SK-N-SH (cell line): ENCODE results near the gene C16orf95.

Experiments
- CTCF ChIP-seq: fragments of 200-600 bp; sonication (generic); IDR thresholded peaks from 2 replicates; pipeline ENCODE4 v1.6.1; 2017; ENCODE audit warnings: antibody characterized with exemption, mild to moderate bottlenecking, moderate library complexity
- FOXM1 ChIP-seq: IDR thresholded peaks from 2 replicates; pipeline ENCODE4 v1.4.0; 2012; ENCODE audit warnings: low read depth, mild to moderate bottlenecking
- GABPA ChIP-seq: IDR thresholded peaks from 2 replicates; pipeline ENCODE4 v1.4.0; 2012; ENCODE audit warnings: low read depth, mild to moderate bottlenecking
- JUND ChIP-seq: IDR thresholded peaks from 2 replicates; pipeline ENCODE4 v1.4.0; 2012
- MAX ChIP-seq: IDR thresholded peaks from 2 replicates; pipeline ENCODE4 v1.4.0; 2012; ENCODE audit warnings: low read depth
- NRF1 ChIP-seq: IDR thresholded peaks from 2 replicates; pipeline ENCODE4 v1.6.1; 2012; ENCODE audit warnings: low read depth, mild to moderate bottlenecking, low read length
- RXRA ChIP-seq: IDR thresholded peaks from 2 replicates; pipeline ENCODE4 v1.4.0; 2012; ENCODE audit warnings: low read depth, mild to moderate bottlenecking, borderline replicate concordance
- SIN3A ChIP-seq: IDR thresholded peaks from 2 replicates; pipeline ENCODE4 v1.6.1; 2012; ENCODE audit warnings: low read depth, mild to moderate bottlenecking, low read length, moderate library complexity, borderline replicate concordance

GRCh38 chr16:87340198-87340597 is 23.0 kb upstream of the C16orf95 start:
- no peak for TF ChIP-seq GABPA
- TF ChIP-seq CTCF, result no peak
- TF ChIP-seq MAX, result no peak
- no peak for TF ChIP-seq FOXM1
- no peak for TF ChIP-seq JUND
- no peak for TF ChIP-seq RXRA
- TF ChIP-seq NRF1, result no peak
- TF ChIP-seq SIN3A, result no peak
